ENCODE data around the gene APOB. TPM values are rescaled to one million over a fixed set of nuclear protein-coding genes. Genes with fewer than 3 reads are reported as not detected.

The APOB gene
- total and polyA plus RNA-seq, 2 experiments from 2014 or later = not detected

DNA sequence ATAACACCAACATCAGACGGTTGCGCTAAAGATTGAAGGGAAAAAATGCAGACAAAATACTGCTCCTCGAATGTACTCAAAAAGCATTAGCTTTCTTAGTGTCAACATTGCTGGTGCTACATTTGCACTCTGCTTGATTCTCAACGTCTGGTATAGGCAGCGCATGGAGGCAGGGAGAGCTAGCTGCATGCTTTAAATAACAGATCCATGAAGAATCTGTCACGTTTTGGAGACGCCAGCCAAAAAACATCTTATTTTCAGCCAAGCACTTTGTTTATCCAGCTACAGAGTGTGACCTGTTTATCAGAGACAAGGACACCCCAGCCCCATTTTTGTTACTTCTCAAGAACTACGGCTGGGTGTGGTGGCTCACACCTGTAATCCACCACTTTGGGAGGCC is 59.5 kb downstream of the APOB start:
- no peaks in the 10 kb centered on the region for H3K9me3 ChIP-seq (ENCODE audit: low read depth)
- no peak for TF ChIP-seq EZH2 (IDR thresholded peaks at IDR 0.05; ENCODE audit: insufficient read depth, poor library complexity, severe bottlenecking)
- TF ChIP-seq EZH2phosphoT487 (IDR thresholded peaks at IDR 0.05; ENCODE audit: insufficient read depth, low read depth) = no peak
- H3K27ac ChIP-seq = no peak overlapping the region
- no peak overlapping the region for H3K4me2 ChIP-seq (ENCODE audit: unreplicated experiment)
- H3K4me3 ChIP-seq = no peak overlapping the region
- no peaks in the 10 kb centered on the region for H3K79me2 ChIP-seq (ENCODE audit: insufficient read depth)
- H4K20me1 ChIP-seq (ENCODE audit: insufficient read depth) = no peaks in the 10 kb centered on the region
- in situ Hi-C loops (cut with MboI) = no loop called here
- H3K4me1 ChIP-seq (ENCODE audit: insufficient read depth) = no peaks in the 10 kb centered on the region
- DNase-seq = no peak
- H3F3A ChIP-seq (ENCODE audit: insufficient read depth) = no peaks in the 10 kb centered on the region
- no peaks in the 10 kb centered on the region for H3K36me3 ChIP-seq (ENCODE audit: low read depth)
- 48 to 50% methylated on average over 8 of the region's 8 CpGs for WGBS, 2 experiments (ENCODE audit: low coverage in 1 of 2, low lambda C conversion rate in 2 of 2, missing lambda C conversion rate in 2 of 2)
- no peaks in the 10 kb centered on the region for H3K27me3 ChIP-seq (replicated peaks; ENCODE audit: insufficient read depth)
- no peak overlapping the region for H3K9ac ChIP-seq
- H3K9me2 ChIP-seq (ENCODE audit: insufficient read depth) = no peaks in the 10 kb centered on the region
- H2AFZ ChIP-seq = no peak overlapping the region

GRCh38 chr2:20983844-20984243 is 60.0 kb downstream of the APOB start:
- WGBS, 2 experiments (ENCODE audit: low coverage in 1 of 2, low lambda C conversion rate in 2 of 2, missing lambda C conversion rate in 2 of 2) = 11 to 19% methylated on average over 3 of the region's 3 CpGs
- DNase-seq = no peak
- TF ChIP-seq EZH2 (IDR thresholded peaks at IDR 0.05; ENCODE audit: insufficient read depth, poor library complexity, severe bottlenecking) (no peak), EZH2phosphoT487 (IDR thresholded peaks at IDR 0.05; ENCODE audit: insufficient read depth, low read depth) (no peak)
- Histone ChIP-seq H3F3A (ENCODE audit: insufficient read depth) (no peaks in the 10 kb centered on the region), H2AFZ (no peak overlapping the region), H3K79me2 (ENCODE audit: insufficient read depth) (no peaks in the 10 kb centered on the region), H3K27me3 (replicated peaks; ENCODE audit: insufficient read depth) (no peaks in the 10 kb centered on the region), H3K4me2 (ENCODE audit: unreplicated experiment) (no peak overlapping the region), H3K4me3 (no peak overlapping the region), H3K4me1 (ENCODE audit: insufficient read depth) (no peaks in the 10 kb centered on the region), H4K20me1 (ENCODE audit: insufficient read depth) (no peaks in the 10 kb centered on the region), H3K27ac (no peak overlapping the region), H3K9ac (no peak overlapping the region), H3K36me3 (ENCODE audit: low read depth) (no peaks in the 10 kb centered on the region), H3K9me2 (ENCODE audit: insufficient read depth) (no peaks in the 10 kb centered on the region), H3K9me3 (ENCODE audit: low read depth) (no peaks in the 10 kb centered on the region)
- in situ Hi-C loops (cut with MboI) = no loop called here

DNA sequence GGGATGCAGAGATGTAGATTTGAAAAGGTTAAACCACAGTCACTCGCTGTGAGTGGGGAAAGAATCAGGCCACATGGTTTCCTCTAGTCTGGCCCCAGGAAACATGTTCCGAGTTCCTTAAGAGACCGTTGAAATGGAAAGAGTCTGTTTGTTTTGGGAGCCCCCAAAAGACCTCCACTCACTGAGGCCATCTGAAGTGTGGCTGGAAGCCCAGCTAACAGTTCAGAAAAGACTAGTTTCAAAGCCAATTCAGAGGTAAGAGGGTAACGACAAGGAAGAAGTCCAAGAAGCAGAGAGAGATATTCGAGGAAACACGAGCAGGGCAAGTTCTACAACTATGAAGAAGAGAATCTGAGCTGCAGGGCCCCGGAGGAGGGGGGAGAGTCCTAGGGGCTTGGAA is 61.0 kb downstream of the APOB start:
- Histone ChIP-seq H3K27ac (no peak overlapping the region), H3K4me1 (ENCODE audit: insufficient read depth) (no peaks in the 10 kb centered on the region), H3K9me3 (ENCODE audit: low read depth) (no peaks in the 10 kb centered on the region), H3K9ac (no peak overlapping the region), H3K4me3 (no peak overlapping the region), H2AFZ (no peak overlapping the region), H3K4me2 (ENCODE audit: unreplicated experiment) (no peak overlapping the region), H3K79me2 (ENCODE audit: insufficient read depth) (no peaks in the 10 kb centered on the region), H3K36me3 (ENCODE audit: low read depth) (no peaks in the 10 kb centered on the region), H3F3A (ENCODE audit: insufficient read depth) (no peaks in the 10 kb centered on the region), H3K9me2 (ENCODE audit: insufficient read depth) (no peaks in the 10 kb centered on the region), H3K27me3 (replicated peaks; ENCODE audit: insufficient read depth) (no peaks in the 10 kb centered on the region), H4K20me1 (ENCODE audit: insufficient read depth) (no peaks in the 10 kb centered on the region)
- no peak for TF ChIP-seq EZH2 (IDR thresholded peaks at IDR 0.05; ENCODE audit: insufficient read depth, poor library complexity, severe bottlenecking)
- no peak for TF ChIP-seq EZH2phosphoT487 (IDR thresholded peaks at IDR 0.05; ENCODE audit: insufficient read depth, low read depth)
- 50 to 54% methylated on average over 7 of the region's 7 CpGs for WGBS, 2 experiments (ENCODE audit: low coverage in 1 of 2, low lambda C conversion rate in 2 of 2, missing lambda C conversion rate in 2 of 2)
- in situ Hi-C loops (cut with MboI) = no loop called here
- DNase-seq = no peak

DNA sequence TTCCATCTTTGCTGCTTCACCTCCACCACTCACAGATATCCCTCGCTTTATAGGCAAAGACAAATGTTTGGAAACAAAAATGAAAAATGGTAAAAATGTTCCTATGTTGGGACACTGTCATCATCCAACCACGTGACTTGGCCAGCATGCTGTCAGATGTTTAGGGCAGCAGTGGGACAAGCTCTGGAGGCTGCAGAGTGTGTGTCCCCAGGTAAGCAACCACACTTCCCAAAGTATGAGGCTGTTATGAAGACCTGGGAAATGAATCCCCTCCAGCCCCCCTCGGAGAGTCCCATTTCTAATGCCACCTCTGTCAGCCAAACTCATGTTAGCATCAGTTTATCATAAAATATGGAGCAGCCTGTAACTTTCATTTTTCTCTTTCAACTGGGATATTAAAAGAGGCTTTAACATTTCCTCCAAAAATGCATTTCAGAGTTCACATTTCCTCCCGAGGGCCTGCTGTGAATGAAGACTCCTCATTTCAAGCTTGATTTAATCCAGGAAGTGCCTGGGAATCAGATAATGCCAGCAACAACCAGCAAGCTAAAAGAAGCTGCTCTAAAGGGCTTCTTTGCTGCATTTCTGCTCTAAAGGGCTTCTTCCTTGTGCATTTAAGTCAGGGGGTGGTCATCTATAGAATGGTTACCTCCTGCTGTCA is 66.2 kb downstream of the APOB start:
- in situ Hi-C loops (cut with MboI) = no loop called here
- DNase-seq = no peak
- Histone ChIP-seq H3K4me2 (ENCODE audit: unreplicated experiment) (no peak overlapping the region), H3F3A (ENCODE audit: insufficient read depth) (no peaks in the 10 kb centered on the region), H3K36me3 (ENCODE audit: low read depth) (no peaks in the 10 kb centered on the region), H4K20me1 (ENCODE audit: insufficient read depth) (no peaks in the 10 kb centered on the region), H3K9me3 (ENCODE audit: low read depth) (no peaks in the 10 kb centered on the region), H3K27me3 (replicated peaks; ENCODE audit: insufficient read depth) (no peaks in the 10 kb centered on the region), H3K9ac (no peak overlapping the region), H2AFZ (no peak overlapping the region), H3K79me2 (ENCODE audit: insufficient read depth) (no peaks in the 10 kb centered on the region), H3K4me3 (no peak overlapping the region), H3K27ac (no peak overlapping the region), H3K9me2 (ENCODE audit: insufficient read depth) (no peaks in the 10 kb centered on the region), H3K4me1 (ENCODE audit: insufficient read depth) (no peaks in the 10 kb centered on the region)
- no peak for TF ChIP-seq EZH2 (IDR thresholded peaks at IDR 0.05; ENCODE audit: insufficient read depth, poor library complexity, severe bottlenecking)
- no peak for TF ChIP-seq EZH2phosphoT487 (IDR thresholded peaks at IDR 0.05; ENCODE audit: insufficient read depth, low read depth)
- WGBS, 2 experiments (ENCODE audit: low coverage in 1 of 2, low lambda C conversion rate in 2 of 2, missing lambda C conversion rate in 2 of 2) = 1 to 3% methylated on average over 4 of the region's 4 CpGs
